Globus pallidus (tissue), 1 donor: Measurements from ENCODE around the gene OAF.

ENCODE experiments used
- DNase-seq: peaks from one replicate; pipeline ENCODE4 v3.0.0-alpha.2; 2015; ENCODE audit warnings: low spot score

The OAF gene

GRCh38 chr11:120224361-120224760, 13.5 kb downstream of the OAF start:
- DNase-seq, result no peak

- DNase-seq, result no peak
These were observed 14.4 kb downstream of the OAF start for GRCh38 chr11:120224972-120225909.

GRCh38 chr11:120226242-120226641, 15.4 kb downstream of the OAF start:
- no peak for DNase-seq

- DNase-seq, result no peak
These were observed 15.9 kb downstream of the OAF start for GRCh38 chr11:120226714-120227113.

- DNase-seq, result no peak
These were observed 16.5 kb downstream of the OAF start for GRCh38 chr11:120227228-120227852.

- no peak for DNase-seq
These were observed 18.1 kb downstream of the OAF start for GRCh38 chr11:120228794-120229384.

- DNase-seq, result no peak
These were observed 18.9 kb downstream of the OAF start for GRCh38 chr11:120229451-120230424.

GRCh38 chr11:120230433-120231071, 19.7 kb downstream of the OAF start:
- DNase-seq, result no peak

- DNase-seq, result no peak
These were observed 21.1 kb downstream of the OAF start for GRCh38 chr11:120231963-120232362.

- no peak for DNase-seq
These were observed 22.5 kb downstream of the OAF start for GRCh38 chr11:120233207-120233803.

- no peak for DNase-seq
These were observed 24.3 kb downstream of the OAF start for GRCh38 chr11:120235024-120235628.

- DNase-seq, result no peak
These were observed 25.6 kb downstream of the OAF start for GRCh38 chr11:120236169-120237107.

GRCh38 chr11:120238968-120239620, 28.3 kb downstream of the OAF start:
- DNase-seq, result no peak

- DNase-seq, result no peak
These were observed 29.1 kb downstream of the OAF start, which contains the start of gene POU2F3 for GRCh38 chr11:120239713-120240640. Gene POU2F3, plus strand, starts transcription at chr11:120240140. Its CDS starts 204 bp downstream, at chr11:120240344.

GRCh38 chr11:120240866-120241265, 30.0 kb downstream of the OAF start:
- DNase-seq, result no peak

- DNase-seq, result no peak
These were observed 30.4 kb downstream of the OAF start for GRCh38 chr11:120241277-120241676.

- DNase-seq, result no peak
These were observed 32.4 kb downstream of the OAF start for GRCh38 chr11:120243221-120243620.
